Measurements from ENCODE around the gene WHAMM.

- TF ChIP-seq CREB5 (CRISPR knock-in tag; IDR thresholded peaks at IDR 0.05; ENCODE audit: low read depth) (no peak), PPARA (CRISPR knock-in tag; IDR thresholded peaks at IDR 0.05; ENCODE audit: borderline replicate concordance) (no peak), RARB (CRISPR knock-in tag; IDR thresholded peaks at IDR 0.05) (no peak), ESRRG (CRISPR knock-in tag; IDR thresholded peaks at IDR 0.05) (no peak), OSR1 (CRISPR knock-in tag; IDR thresholded peaks at IDR 0.05) (no peak), ARNTL (CRISPR knock-in tag; IDR thresholded peaks at IDR 0.05; ENCODE audit: borderline replicate concordance, low read depth) (no peak), ZNF8 (CRISPR knock-in tag; IDR thresholded peaks at IDR 0.05) (no peak)
Observed at GRCh38 chr15:82812994-82813393, 3.6 kb downstream of the WHAMM start.

Measured in SK-N-SH treated with all-trans-retinoic acid at 6 μM for 48 hours (cell line).